Measurements from ENCODE around the gene FAT1. TPM values are rescaled to one million over a fixed set of nuclear protein-coding genes. Genes with fewer than 3 reads are reported as not detected.
"Not testable (repeated sequence)": the region's sequence is repeated elsewhere in the genome, so short reads cannot be mapped to it uniquely, and the experiment has no call there.

Gene FAT1
- total and polyA plus RNA-seq, 12 donors, result 20.4 to 131 (median 75.5) TPM

DNA sequence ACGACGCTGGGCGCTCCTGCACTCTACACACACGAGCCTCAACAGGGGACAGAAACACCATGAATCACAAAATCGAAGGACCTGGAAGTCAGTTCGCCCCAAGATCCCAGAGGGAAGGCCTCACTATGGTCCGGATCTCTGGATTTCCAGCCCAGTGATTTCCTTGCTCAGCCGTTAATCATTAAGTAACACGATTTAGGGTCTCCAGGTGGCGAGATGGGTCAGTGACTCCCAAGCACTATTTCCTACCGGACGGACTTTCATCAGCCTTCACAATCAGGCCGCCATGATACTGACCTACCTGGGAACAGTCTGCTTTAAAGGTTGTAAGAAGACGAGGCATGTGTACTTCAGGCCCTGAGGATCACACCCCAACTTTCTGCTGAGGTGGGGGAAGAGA lies 63.7 kb downstream of the FAT1 start:
- no peak for DNase-seq
- WGBS, 2 donors, result 90 to 91% methylated on average over 14 of the region's 14 CpGs
- TF ChIP-seq, protein P1, sequence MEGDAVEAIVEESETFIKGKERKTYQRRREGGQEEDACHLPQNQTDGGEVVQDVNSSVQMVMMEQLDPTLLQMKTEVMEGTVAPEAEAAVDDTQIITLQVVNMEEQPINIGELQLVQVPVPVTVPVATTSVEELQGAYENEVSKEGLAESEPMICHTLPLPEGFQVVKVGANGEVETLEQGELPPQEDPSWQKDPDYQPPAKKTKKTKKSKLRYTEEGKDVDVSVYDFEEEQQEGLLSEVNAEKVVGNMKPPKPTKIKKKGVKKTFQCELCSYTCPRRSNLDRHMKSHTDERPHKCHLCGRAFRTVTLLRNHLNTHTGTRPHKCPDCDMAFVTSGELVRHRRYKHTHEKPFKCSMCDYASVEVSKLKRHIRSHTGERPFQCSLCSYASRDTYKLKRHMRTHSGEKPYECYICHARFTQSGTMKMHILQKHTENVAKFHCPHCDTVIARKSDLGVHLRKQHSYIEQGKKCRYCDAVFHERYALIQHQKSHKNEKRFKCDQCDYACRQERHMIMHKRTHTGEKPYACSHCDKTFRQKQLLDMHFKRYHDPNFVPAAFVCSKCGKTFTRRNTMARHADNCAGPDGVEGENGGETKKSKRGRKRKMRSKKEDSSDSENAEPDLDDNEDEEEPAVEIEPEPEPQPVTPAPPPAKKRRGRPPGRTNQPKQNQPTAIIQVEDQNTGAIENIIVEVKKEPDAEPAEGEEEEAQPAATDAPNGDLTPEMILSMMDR (IDR thresholded peaks at IDR 0.05), result no peak
- Histone ChIP-seq H3K36me3 (peaks cover 0 to 37% (median 3%) of the 10 kb centered on the region in 9 donors), H3K9me3 (no peaks in the 10 kb centered on the region), H3K4me1 (no peaks in the 10 kb centered on the region), H3K4me3 (no peak overlapping the region), H3K27ac (no peak overlapping the region), H3K27me3 (peaks cover 0 to 5% (median 0%) of the 10 kb centered on the region in 7 donors)
- no peak for ATAC-seq
- intact Hi-C loops (cut with DNase I), result loop anchor here in 2 of 10 donors (10.0 kb wide), 2 partner anchors 65 to 285 kb away; partner anchors contain the start of gene FAT1 (in 1 of the 2)

- intact Hi-C loops (cut with DNase I), result loop anchor here in 1 of 10 donors (10.0 kb wide), 1 partner anchor 285 kb away; no protein-coding TSS in a partner anchor
- H3K4me1 ChIP-seq, H3K27me3 ChIP-seq, DNase-seq, H3K27ac ChIP-seq, ATAC-seq, H3K9me3 ChIP-seq, H3K4me3 ChIP-seq: not testable (repeated sequence)
- 88 to 89% methylated on average over 16 of the region's 16 CpGs for WGBS, 2 donors
- peaks cover 0 to 33% (median 3%) of the 10 kb centered on the region in 9 donors for H3K36me3 ChIP-seq
These were observed 64.2 kb downstream of the FAT1 start for GRCh38 chr4:186659456-186659855.

GRCh38 chr4:186658657-186659056 lies 65.0 kb downstream of the FAT1 start:
- WGBS, 2 donors, result 93 to 97% methylated on average over 20 of the region's 20 CpGs
- DNase-seq (no peak), ATAC-seq (no peak)
- no peak overlapping the region for H3K27ac ChIP-seq
- H3K4me1 ChIP-seq, result no peaks in the 10 kb centered on the region
- H3K9me3 ChIP-seq, result no peaks in the 10 kb centered on the region
- no peak overlapping the region for H3K4me3 ChIP-seq
- H3K36me3 ChIP-seq, result peaks cover 0 to 33% (median 3%) of the 10 kb centered on the region in 9 donors
- peaks cover 0 to 5% (median 0%) of the 10 kb centered on the region in 7 donors for H3K27me3 ChIP-seq
- intact Hi-C loops (cut with DNase I), result loop anchor here in 1 of 10 donors (10.0 kb wide), 1 partner anchor 286 kb away; no protein-coding TSS in a partner anchor
- TF ChIP-seq, protein P1 (IDR thresholded peaks at IDR 0.05), result no peak

DNA sequence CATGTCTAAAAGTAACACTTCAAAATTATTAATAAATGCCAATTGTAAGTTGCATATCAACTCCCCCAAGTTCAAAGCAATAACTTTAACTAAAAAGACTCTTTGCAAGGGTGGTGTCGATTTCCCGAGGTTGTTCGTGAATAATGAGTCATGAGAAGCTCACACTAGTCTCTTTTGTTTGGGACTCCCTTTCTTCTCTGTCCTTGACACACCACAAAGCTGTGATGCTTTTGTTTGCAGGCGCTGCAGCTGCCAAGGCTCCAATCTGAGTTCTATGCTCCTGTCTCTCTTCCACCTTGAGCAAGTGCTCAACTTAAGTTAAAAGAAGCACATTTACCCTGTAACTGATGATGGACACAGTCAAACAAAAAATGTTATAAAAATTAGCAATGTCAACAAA lies 65.9 kb downstream of the FAT1 start:
- WGBS, 2 donors, result 67 to 69% methylated on average over 4 of the region's 4 CpGs
- ATAC-seq, result no peak
- intact Hi-C loops (cut with DNase I), result loop anchor here in 1 of 10 donors (10.0 kb wide), 1 partner anchor 287 kb away; no protein-coding TSS in a partner anchor

More for the DNA sequence above, 65.9 kb downstream of the FAT1 start:
- Histone ChIP-seq H3K4me3 (no peak overlapping the region), H3K9me3 (no peaks in the 10 kb centered on the region), H3K27ac (no peak overlapping the region), H3K27me3 (peaks cover 0 to 5% (median 0%) of the 10 kb centered on the region in 7 donors), H3K36me3 (peaks cover 0 to 28% (median 3%) of the 10 kb centered on the region in 9 donors), H3K4me1 (peaks cover 0 to 4% (median under 1%) of the 10 kb centered on the region in 9 donors)
- TF ChIP-seq, protein P1 (IDR thresholded peaks at IDR 0.05), result no peak
- no peak for DNase-seq
